ENCODE data around the gene MYBPH.

DNA sequence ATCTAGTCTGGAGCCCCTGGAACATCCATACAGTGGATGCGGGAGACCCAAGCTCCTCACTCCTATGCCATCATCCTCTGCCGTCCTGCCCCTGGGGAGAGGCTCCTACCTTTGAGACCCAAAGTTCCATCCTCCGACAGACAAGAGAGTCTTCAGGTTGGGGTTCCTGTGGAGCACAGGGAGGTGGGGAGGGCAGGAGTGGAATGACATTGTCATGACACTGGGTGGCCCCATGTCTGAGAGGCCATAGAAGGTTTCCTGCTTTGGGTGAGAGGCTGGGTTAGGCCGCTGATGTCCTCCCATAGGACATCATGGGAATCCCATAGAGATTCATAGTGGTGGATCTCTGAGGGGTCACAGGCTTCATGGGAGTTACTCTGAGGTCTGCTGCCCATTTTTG lies 8.8 kb upstream of the MYBPH start:
- TF ChIP-seq CTCF (IDR thresholded peaks at IDR 0.05; ENCODE audit: borderline replicate concordance, extremely low read depth, low read length, poor library complexity, severe bottlenecking), result no peak
- TF ChIP-seq EZH2 (IDR thresholded peaks at IDR 0.05; ENCODE audit: borderline replicate concordance, low read depth, low read length, severe bottlenecking), result no peak

Measured in DND-41 (cell line).